ENCODE results near the gene SEMA7A. TPM values are rescaled to one million over a fixed set of nuclear protein-coding genes. Genes with fewer than 3 reads are reported as not detected.

The SEMA7A gene
- total and polyA plus RNA-seq, 4 donors = 4.2 to 15.0 (median 6.8) TPM

GRCh38 chr15:74383286-74383685, 50.5 kb downstream of the SEMA7A start:
- peaks cover 0 to 31% (median 16%) of the 10 kb centered on the region in 5 donors for H3K4me1 ChIP-seq (ENCODE audit: control insufficient read depth in 5 of 5, insufficient read depth in 5 of 5, low read length in 5 of 5)
- no peaks in the 10 kb centered on the region for H3K36me3 ChIP-seq (ENCODE audit: control insufficient read depth in 4 of 4, insufficient read depth in 4 of 4, low read length in 4 of 4)
- H3K4me3 ChIP-seq = no peak overlapping the region
- no peaks in the 10 kb centered on the region for H3K27me3 ChIP-seq (ENCODE audit: control insufficient read depth in 3 of 3, insufficient read depth in 3 of 3, low read length in 2 of 3)
- no peaks in the 10 kb centered on the region for H3K9me3 ChIP-seq (ENCODE audit: control insufficient read depth in 4 of 4, insufficient read depth in 3 of 4, low read length in 3 of 4)
- DNase-seq (no peak), ATAC-seq (ENCODE audit: insufficient read depth, low FRiP score) (no peak)
- no peak for TF ChIP-seq CTCF (IDR thresholded peaks at IDR 0.05; ENCODE audit: control extremely low read depth, extremely low read depth)
- no peak overlapping the region for H3K27ac ChIP-seq (ENCODE audit: low read depth in 1 of 2, low read length in 1 of 2)
- H3K9ac ChIP-seq (ENCODE audit: insufficient read depth in 1 of 2, low read length in 2 of 2) = no peak overlapping the region
- WGBS, 2 donors = 93 to 96% methylated on average over 4 of the region's 4 CpGs

GRCh38 chr15:74382004-74382816, 51.5 kb downstream of the SEMA7A start:
- WGBS, 2 donors = 43 to 45% methylated on average over 13 of the region's 13 CpGs
- no peaks in the 10 kb centered on the region for H3K9me3 ChIP-seq (ENCODE audit: control insufficient read depth in 4 of 4, insufficient read depth in 3 of 4, low read length in 3 of 4)
- H3K9ac ChIP-seq (ENCODE audit: insufficient read depth in 1 of 2, low read length in 2 of 2) = no peak overlapping the region
- peaks cover 0 to 28% (median 16%) of the 10 kb centered on the region in 5 donors for H3K4me1 ChIP-seq (ENCODE audit: control insufficient read depth in 5 of 5, insufficient read depth in 5 of 5, low read length in 5 of 5)
- peak; percentile 95 for TF ChIP-seq CTCF (IDR thresholded peaks at IDR 0.05; ENCODE audit: control extremely low read depth, extremely low read depth)
- ATAC-seq (ENCODE audit: insufficient read depth, low FRiP score) (peak; percentile 82), DNase-seq (peak; percentile 73 to 85 (median 77))
- H3K4me3 ChIP-seq = no peak overlapping the region
- no peaks in the 10 kb centered on the region for H3K36me3 ChIP-seq (ENCODE audit: control insufficient read depth in 4 of 4, insufficient read depth in 4 of 4, low read length in 4 of 4)
- no peak overlapping the region for H3K27ac ChIP-seq (ENCODE audit: low read depth in 1 of 2, low read length in 1 of 2)
- H3K27me3 ChIP-seq (ENCODE audit: control insufficient read depth in 3 of 3, insufficient read depth in 3 of 3, low read length in 2 of 3) = no peaks in the 10 kb centered on the region

GRCh38 chr15:74381481-74381880, 52.3 kb downstream of the SEMA7A start:
- no peak overlapping the region for H3K9ac ChIP-seq (ENCODE audit: insufficient read depth in 1 of 2, low read length in 2 of 2)
- no peak for ATAC-seq (ENCODE audit: insufficient read depth, low FRiP score)
- H3K27me3 ChIP-seq (ENCODE audit: control insufficient read depth in 3 of 3, insufficient read depth in 3 of 3, low read length in 2 of 3) = no peaks in the 10 kb centered on the region
- no peaks in the 10 kb centered on the region for H3K36me3 ChIP-seq (ENCODE audit: control insufficient read depth in 4 of 4, insufficient read depth in 4 of 4, low read length in 4 of 4)
- TF ChIP-seq CTCF (IDR thresholded peaks at IDR 0.05; ENCODE audit: control extremely low read depth, extremely low read depth) = no peak
- no peak overlapping the region for H3K4me3 ChIP-seq
- H3K9me3 ChIP-seq (ENCODE audit: control insufficient read depth in 4 of 4, insufficient read depth in 3 of 4, low read length in 3 of 4) = no peaks in the 10 kb centered on the region
- DNase-seq = no peak
- WGBS, 2 donors = 83 to 92% methylated on average over 5 of the region's 5 CpGs
- H3K27ac ChIP-seq (ENCODE audit: low read depth in 1 of 2, low read length in 1 of 2) = no peak overlapping the region
- peaks cover 0 to 23% (median 14%) of the 10 kb centered on the region in 5 donors for H3K4me1 ChIP-seq (ENCODE audit: control insufficient read depth in 5 of 5, insufficient read depth in 5 of 5, low read length in 5 of 5)

GRCh38 chr15:74381190-74381453, 52.6 kb downstream of the SEMA7A start:
- ATAC-seq (ENCODE audit: insufficient read depth, low FRiP score) = no peak
- WGBS, 2 donors = 70 to 87% methylated on average over 2 of the region's 2 CpGs
- H3K4me3 ChIP-seq = no peak overlapping the region
- H3K9me3 ChIP-seq (ENCODE audit: control insufficient read depth in 4 of 4, insufficient read depth in 3 of 4, low read length in 3 of 4) = no peaks in the 10 kb centered on the region
- no peak for DNase-seq
- H3K4me1 ChIP-seq (ENCODE audit: control insufficient read depth in 5 of 5, insufficient read depth in 5 of 5, low read length in 5 of 5) = peaks cover 0 to 19% (median 10%) of the 10 kb centered on the region in 5 donors
- no peaks in the 10 kb centered on the region for H3K27me3 ChIP-seq (ENCODE audit: control insufficient read depth in 3 of 3, insufficient read depth in 3 of 3, low read length in 2 of 3)
- H3K9ac ChIP-seq (ENCODE audit: insufficient read depth in 1 of 2, low read length in 2 of 2) = no peak overlapping the region
- no peak for TF ChIP-seq CTCF (IDR thresholded peaks at IDR 0.05; ENCODE audit: control extremely low read depth, extremely low read depth)
- no peaks in the 10 kb centered on the region for H3K36me3 ChIP-seq (ENCODE audit: control insufficient read depth in 4 of 4, insufficient read depth in 4 of 4, low read length in 4 of 4)
- H3K27ac ChIP-seq (ENCODE audit: low read depth in 1 of 2, low read length in 1 of 2) = no peak overlapping the region
